GM21381 (cell line): ENCODE data around the gene HAAO.
"Not testable (repeated sequence)": the region's sequence is repeated elsewhere in the genome, so short reads cannot be mapped to it uniquely, and the experiment has no call there.

Experiments used
- ATAC-seq: cut with Tn5 transposase; IDR thresholded peaks from one replicate; pipeline ENCODE4 v1.9.1; 2021; ENCODE audit warnings: mild to moderate bottlenecking, moderate library complexity; ENCODE audit not compliant: unreplicated experiment

Gene HAAO

GRCh38 chr2:42792583-42793333 is at the start of gene HAAO:
Gene HAAO (minus strand): TSS chr2:42792583. CDS start chr2:42792536, 47 bp downstream.
- peak; percentile 33 for ATAC-seq

- no peak for ATAC-seq
Observed at GRCh38 chr2:42841344-42841743, 49.0 kb upstream of the HAAO start.

GRCh38 chr2:42840760-42841159 is 48.4 kb upstream of the HAAO start:
- ATAC-seq: no peak

- ATAC-seq: no peak
Observed at GRCh38 chr2:42839809-42840501, 47.6 kb upstream of the HAAO start.

- ATAC-seq: no peak
Observed at GRCh38 chr2:42838133-42838532, 45.8 kb upstream of the HAAO start.

- no peak for ATAC-seq
Observed at GRCh38 chr2:42835577-42836371, 43.4 kb upstream of the HAAO start.

GRCh38 chr2:42834161-42834560 is 41.8 kb upstream of the HAAO start:
- ATAC-seq: no peak

- no peak for ATAC-seq
Observed at GRCh38 chr2:42832289-42832634, 39.9 kb upstream of the HAAO start.

GRCh38 chr2:42831575-42832288 is 39.3 kb upstream of the HAAO start:
- not testable (repeated sequence) for ATAC-seq

- no peak for ATAC-seq
Observed at GRCh38 chr2:42830922-42831574, 38.7 kb upstream of the HAAO start.

- ATAC-seq: no peak
Observed at GRCh38 chr2:42829671-42830440, 37.5 kb upstream of the HAAO start.

- peak; percentile 85 for ATAC-seq
Observed at GRCh38 chr2:42828487-42829425, 36.4 kb upstream of the HAAO start.

- ATAC-seq: peak; percentile 75
Observed at GRCh38 chr2:42827647-42828486, 35.5 kb upstream of the HAAO start.

- no peak for ATAC-seq
Observed at GRCh38 chr2:42826231-42826630, 33.8 kb upstream of the HAAO start.

GRCh38 chr2:42824454-42824807 is 32.0 kb upstream of the HAAO start:
- no peak for ATAC-seq

GRCh38 chr2:42823744-42824453 is 31.5 kb upstream of the HAAO start:
- ATAC-seq: no peak

GRCh38 chr2:42819160-42819559 is 26.8 kb upstream of the HAAO start:
- ATAC-seq: no peak
